HepG2 (cell line): ENCODE results near the gene TSPAN5. TPM values are rescaled to one million over a fixed set of nuclear protein-coding genes. Genes with fewer than 3 reads are reported as not detected.

ENCODE experiments used
- EZH2 ChIP-seq: conservative IDR thresholded peaks from 2 replicates; pipeline ENCODE4 v1.6.1; 2012; ENCODE audit warnings: mild to moderate bottlenecking, low read depth, low read length, moderate library complexity
- HINFP ChIP-seq: sonication (generic); formaldehyde crosslinking; IDR thresholded peaks from 2 replicates; pipeline ENCODE4 v1.4.0; 2020; ENCODE audit warnings: low read depth, mild to moderate bottlenecking, missing genetic modification reagents
- KLF9 ChIP-seq: IDR thresholded peaks from 2 replicates; pipeline ENCODE4 v1.6.1; 2016; ENCODE audit warnings: low read depth
- POLR2A ChIP-seq, 2 experiments: IDR thresholded peaks; 2 replicates each; pipeline ENCODE4 v1.6.1; 2011; ENCODE audit warnings: low read depth in 2 of 2, low read length in 2 of 2, mild to moderate bottlenecking in 1 of 2, moderate library complexity in 1 of 2; ENCODE audit not compliant: insufficient read depth in 1 of 2
- UBTF ChIP-seq: sonication (generic); formaldehyde crosslinking; IDR thresholded peaks from 2 replicates; pipeline ENCODE4 v1.4.0; 2020; ENCODE audit warnings: mild to moderate bottlenecking, missing genetic modification reagents
- ZNF567 ChIP-seq: sonication (generic); formaldehyde crosslinking; IDR thresholded peaks from 2 replicates; pipeline ENCODE4 v1.8.1; 2023; ENCODE audit warnings: mild to moderate bottlenecking, missing genetic modification reagents, borderline replicate concordance
- ZSCAN21 ChIP-seq: sonication (generic); formaldehyde crosslinking; IDR thresholded peaks from 2 replicates; pipeline ENCODE4 v1.8.0; 2022; ENCODE audit warnings: mild to moderate bottlenecking, missing genetic modification reagents, moderate library complexity, borderline replicate concordance
- polyA plus RNA-seq, 8 experiments: library from polyadenylated mRNA; depleted of rRNA in 3 of 8; stranded (reverse) in 7 of 8; unstranded in 1 of 8; fragments of >200 nt; fragmentation: Illumina TruSeq in 4 of 8; extraction: Trizol in 4 of 8; gene quantifications; 2 replicates each; pipeline versions ENCODE4 v1.2.1 to v1.2.3, GENCODE V29; 2011 to 2016; ENCODE audit warnings: low read depth in 4 of 8, missing spikeins in 1 of 8, mixed read lengths in 1 of 8; ENCODE audit not compliant: insufficient read depth in 1 of 8
- total RNA-seq, 5 experiments: library from RNA; depleted of rRNA; stranded (reverse); fragments of >200 nt; fragmentation: Illumina TruSeq; extraction: Trizol; gene quantifications; 2 replicates each; pipeline ENCODE4 v1.2.3, GENCODE V29; 2016; ENCODE audit warnings: low read depth in 1 of 5
- TF ChIP-seq, protein P1 (sequence below): sonication (generic); formaldehyde crosslinking; IDR thresholded peaks from 2 replicates; pipeline ENCODE4 v1.5.0; 2020; ENCODE audit warnings: missing genetic modification reagents

The TSPAN5 gene
- total and polyA plus RNA-seq, 2 of the 13 experiments (the other 11 are each of a cell fraction or from before 2014, with no cell fraction given): 0.20 to 0.53 TPM

GRCh38 chr4:98688411-98689290, 30.2 kb upstream of the TSPAN5 start (continued):
- TF ChIP-seq, protein P1, sequence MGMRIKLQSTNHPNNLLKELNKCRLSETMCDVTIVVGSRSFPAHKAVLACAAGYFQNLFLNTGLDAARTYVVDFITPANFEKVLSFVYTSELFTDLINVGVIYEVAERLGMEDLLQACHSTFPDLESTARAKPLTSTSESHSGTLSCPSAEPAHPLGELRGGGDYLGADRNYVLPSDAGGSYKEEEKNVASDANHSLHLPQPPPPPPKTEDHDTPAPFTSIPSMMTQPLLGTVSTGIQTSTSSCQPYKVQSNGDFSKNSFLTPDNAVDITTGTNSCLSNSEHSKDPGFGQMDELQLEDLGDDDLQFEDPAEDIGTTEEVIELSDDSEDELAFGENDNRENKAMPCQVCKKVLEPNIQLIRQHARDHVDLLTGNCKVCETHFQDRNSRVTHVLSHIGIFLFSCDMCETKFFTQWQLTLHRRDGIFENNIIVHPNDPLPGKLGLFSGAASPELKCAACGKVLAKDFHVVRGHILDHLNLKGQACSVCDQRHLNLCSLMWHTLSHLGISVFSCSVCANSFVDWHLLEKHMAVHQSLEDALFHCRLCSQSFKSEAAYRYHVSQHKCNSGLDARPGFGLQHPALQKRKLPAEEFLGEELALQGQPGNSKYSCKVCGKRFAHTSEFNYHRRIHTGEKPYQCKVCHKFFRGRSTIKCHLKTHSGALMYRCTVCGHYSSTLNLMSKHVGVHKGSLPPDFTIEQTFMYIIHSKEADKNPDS (CRISPR knock-in tag): no peak
- TF ChIP-seq ZNF567 (CRISPR knock-in tag) (no peak), POLR2A (IDR thresholded peaks at IDR 0.05; ENCODE audit: insufficient read depth in 1 of 2, low read depth in 2 of 2, low read length in 2 of 2) (no peak), ZSCAN21 (CRISPR knock-in tag) (no peak), KLF9 (CRISPR knock-in tag) (no peak), UBTF (CRISPR knock-in tag) (no peak), EZH2 (no peak), HINFP (CRISPR knock-in tag) (no peak)
- TF ChIP-seq, all 625 proteins: peak for 0
